HG02938 (cell line): ENCODE results near the gene TLE6.
"Not testable (repeated sequence)": the region's sequence is repeated elsewhere in the genome, so short reads cannot be mapped to it uniquely, and the experiment has no call there.

ENCODE experiments used
- ATAC-seq: cut with Tn5 transposase; IDR thresholded peaks from one replicate; pipeline ENCODE4 v1.9.1; 2021; ENCODE audit warnings: mild to moderate bottlenecking, moderate library complexity; ENCODE audit not compliant: unreplicated experiment

Gene TLE6

DNA sequence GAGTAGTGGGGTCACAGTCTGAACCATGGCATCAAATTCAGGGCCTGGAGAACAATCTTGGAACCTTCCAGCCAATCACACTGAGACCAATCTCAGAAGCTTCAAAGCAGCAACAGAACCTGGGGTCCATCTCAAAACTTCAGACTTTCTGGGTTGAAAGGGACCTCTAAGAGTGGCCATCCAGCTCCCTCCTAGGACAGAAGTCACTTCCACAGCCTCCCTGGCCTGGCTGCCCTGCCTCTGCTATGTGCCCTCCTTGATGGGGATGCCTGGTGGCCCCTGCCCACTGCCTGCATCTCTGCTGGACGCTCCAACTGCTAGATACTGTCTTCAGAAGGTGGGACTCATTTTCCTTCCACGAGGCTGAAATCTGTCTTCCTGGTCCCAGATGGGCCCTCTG is 49.9 kb downstream of the TLE6 start:
- no peak for ATAC-seq

DNA sequence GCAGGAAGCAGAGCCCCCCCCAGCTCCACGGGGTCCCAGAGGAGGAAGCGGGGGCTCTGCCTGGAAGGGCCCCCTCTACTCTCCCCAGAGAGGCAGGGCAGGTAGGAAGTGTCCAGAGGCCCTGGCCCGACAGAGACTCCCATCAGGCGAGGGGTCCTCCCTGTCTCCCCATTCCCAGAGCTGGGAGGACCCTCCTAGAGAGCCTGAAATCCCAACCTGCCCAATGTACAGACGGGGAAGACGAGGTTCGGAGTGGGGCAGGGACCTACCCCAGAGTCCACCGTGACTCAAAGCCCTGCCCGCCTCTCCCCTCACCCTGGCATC is 50.6 kb downstream of the TLE6 start:
- no peak for ATAC-seq

DNA sequence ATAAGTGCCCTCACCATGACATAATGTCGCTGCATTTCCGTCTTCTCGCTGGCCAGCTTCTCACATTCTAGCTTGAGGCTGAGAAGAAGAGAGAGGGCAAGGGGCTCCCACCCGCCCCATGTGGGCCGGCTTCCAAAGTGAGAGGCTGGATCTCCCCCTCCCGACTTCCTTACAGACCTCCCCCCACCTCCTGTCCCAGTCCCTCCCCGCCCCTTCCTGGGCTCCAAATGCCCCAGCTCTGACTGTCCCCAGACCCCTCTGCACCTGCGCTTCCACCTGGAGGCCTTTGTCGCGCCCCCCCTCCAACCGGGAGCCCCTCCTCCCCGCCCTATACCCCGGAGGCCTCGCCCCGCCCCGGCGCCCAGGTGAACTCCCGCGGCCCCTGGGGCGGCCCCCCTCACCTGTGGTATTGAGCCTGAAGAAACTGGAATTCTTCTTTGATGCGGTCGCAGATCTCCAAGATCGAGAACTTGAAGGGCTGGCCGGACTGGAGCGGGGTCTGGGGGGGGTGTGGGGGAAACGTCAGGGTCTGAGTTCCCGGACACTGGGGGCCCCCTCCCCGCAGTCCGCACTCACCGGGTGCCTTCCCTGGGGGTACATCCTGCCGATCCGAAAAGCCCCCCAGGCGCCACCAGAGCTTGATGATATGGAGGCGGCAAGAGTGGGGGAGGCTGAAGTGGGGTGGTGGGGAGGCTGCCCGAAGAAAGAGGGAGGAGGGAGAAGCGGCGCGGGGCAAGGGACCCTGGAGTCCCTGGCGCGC is 51.1 kb downstream of the TLE6 start:
- ATAC-seq = no peak

DNA sequence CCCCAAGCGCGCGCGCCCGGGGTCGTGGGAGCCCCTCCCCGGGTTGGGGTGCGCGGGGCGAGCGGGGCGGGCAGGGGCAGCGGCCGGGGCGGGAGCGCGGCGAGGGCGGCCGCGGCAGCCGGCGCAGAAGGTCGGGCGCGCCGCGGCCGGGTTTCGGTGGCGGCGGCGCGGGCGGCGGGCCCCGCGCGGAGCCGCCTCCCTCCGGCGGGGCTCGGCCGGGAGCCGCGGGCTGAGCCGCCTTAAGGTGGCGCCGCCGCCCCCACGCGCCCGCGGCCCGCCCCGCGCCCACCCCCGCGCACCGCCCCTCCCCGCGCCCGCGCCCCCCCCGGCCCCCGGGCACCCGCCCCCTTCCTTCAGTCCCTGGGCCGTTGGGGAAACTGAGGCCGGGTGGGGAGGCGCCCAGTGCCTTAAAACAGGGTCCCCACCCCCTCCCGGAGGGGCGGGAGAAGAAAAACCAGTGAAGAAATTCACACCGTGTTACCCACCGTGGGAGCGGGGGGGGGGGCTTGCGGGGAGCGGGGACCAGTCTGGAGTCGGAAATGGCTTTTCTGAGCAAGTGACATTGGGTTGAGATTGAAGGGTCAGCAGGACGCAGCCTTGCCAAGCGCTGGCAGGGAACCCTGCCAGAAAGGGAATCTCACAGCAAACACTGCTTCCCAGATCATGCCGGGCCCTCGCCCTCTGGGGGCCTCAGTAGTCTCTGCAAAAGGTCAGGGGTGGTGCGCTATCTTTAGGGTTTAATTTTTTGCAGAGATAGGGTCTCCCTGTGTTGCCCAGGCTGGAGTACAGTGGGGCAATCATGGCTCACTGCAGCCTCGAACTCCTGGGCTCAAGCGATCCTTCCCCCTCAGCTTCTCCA is 51.9 kb downstream of the TLE6 start, which contains the start of gene TLE2:
TLE2 (minus strand) TSS at position 216 of the 859 bp plus-strand sequence. CDS start 376 bp downstream, outside the sequence.
- ATAC-seq = no peak

DNA sequence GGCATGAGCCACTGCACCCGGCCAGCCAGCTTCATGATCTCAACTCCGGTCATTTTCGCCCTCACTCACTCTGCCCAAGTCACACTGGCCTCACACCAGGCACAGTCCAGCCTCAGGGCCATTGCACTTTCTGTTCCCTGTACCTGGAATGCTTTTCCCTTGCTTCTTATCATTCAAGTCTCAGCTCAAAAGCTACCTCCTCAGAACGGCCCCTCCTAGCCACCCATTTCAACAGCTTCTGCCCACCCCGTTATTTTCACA is 54.2 kb downstream of the TLE6 start:
- ATAC-seq = no peak

DNA sequence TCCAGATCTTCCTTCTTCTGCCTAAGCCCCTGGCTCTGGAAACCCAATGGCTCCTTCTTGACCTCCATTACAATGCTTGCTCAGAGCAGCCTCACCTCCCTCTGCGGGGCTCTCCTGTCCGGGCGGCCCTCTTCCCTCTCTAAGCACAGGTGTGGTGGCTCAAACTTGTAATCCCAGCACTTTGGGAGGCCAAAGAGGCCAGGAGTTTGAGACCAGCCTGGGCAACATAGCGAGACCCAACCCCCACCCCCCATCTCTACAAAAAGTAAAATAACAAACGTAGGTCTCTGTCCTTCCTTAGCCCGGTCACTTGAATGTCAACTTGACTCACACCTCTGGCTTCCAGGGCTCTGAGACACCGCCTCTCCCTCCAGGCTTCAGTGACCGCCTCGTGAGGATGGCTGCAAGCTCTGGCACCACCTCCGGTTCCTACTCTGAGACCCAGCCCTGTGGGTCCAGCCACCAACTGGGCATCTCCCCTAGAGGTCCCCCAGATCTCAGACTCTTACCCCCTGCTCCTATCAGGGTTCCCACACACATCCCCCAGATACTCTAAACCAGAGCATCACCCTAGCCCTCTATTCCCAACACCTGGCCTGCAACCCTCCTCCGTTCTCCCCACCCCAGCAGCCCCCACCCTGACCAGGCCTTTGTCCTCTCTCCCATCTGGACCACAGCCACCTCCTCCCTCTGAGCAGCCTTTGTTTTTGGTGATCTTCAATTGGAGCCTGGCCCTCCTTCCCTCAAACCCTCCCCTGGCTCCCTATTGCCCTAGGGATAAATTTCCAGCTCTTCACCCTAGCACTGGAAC is 56.4 kb downstream of the TLE6 start:
- no peak for ATAC-seq

DNA sequence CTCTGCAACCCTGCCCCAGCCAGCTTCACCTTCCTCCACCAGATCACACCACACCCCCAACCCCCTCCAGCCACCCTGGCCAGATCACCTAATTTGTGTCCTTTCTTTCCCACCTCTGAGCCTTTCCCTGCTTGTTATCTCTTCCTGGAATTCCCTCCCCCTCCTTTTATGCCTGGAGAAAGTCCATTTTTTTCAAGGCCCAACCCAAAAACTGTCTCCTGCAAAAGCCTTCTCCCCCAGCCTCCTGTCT is 57.0 kb downstream of the TLE6 start:
- ATAC-seq = no peak

DNA sequence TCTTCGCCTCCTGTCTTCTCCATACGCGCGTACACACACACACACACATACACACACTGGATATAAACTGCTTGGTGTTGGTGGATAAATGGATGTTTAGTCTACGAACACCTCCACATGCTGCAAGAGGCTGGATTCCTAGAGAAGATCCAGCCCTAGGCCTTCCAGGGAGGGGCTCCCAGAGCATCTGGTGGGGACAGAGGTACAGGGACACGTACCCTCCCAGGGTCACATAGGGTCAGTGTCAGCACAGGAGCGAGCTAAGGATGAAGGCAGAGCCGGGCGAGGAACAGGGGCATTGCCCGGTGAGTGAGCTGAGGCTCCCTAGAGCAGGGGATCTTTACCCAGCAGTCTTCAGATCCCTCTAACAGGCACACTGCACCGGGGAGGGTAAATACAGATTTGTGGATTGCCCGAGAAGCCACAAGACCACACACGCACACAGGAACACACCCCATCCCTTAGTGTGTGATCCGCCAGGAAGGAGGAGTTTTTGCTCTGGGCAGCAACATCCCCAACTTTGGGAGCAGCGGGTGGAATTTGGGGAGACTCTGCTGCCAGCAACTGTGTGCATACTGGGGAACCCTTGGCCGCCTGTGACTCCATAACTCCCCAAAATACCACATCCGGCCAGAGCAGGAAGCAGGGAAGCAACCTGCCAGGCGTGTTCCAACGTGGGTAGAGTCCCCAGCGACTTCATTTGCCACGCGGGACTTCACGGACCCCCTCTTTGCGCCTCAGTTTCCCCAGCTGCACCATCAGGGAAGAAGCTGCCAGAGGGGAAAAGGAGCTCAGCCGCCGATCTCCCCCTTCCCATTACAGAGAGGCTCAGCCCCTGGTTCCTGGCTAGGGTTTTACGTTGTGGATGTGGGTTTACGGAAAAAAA is 57.5 kb downstream of the TLE6 start:
- ATAC-seq = no peak

DNA sequence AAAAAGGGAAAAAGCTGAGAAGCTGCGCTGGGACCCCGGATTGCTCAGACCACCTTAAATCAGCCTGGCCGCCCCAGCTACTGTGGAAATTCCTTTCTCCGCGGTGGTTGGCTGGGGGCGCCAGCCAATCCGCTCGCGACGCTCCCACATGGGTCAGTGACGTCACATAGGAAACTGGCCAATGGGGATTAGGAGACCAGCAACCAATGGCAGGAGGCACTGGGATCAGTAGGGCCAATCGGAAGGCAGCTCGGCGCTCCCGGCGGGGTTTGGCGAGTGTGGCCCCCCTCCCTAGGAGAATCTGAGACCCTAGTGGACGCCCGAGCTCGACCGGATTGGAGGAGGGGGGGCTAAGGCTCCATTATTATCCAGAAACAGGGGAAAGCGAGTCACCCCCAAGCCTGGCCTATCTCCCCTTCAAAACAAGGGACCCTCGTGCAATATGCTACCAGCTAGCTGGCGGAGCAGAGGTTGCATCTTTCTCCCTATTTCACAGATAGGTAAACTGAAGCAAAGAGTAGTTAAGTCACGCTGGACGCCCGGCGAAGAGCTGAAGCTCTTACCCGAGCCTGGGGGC is 58.3 kb downstream of the TLE6 start:
- ATAC-seq = peak; percentile 82

DNA sequence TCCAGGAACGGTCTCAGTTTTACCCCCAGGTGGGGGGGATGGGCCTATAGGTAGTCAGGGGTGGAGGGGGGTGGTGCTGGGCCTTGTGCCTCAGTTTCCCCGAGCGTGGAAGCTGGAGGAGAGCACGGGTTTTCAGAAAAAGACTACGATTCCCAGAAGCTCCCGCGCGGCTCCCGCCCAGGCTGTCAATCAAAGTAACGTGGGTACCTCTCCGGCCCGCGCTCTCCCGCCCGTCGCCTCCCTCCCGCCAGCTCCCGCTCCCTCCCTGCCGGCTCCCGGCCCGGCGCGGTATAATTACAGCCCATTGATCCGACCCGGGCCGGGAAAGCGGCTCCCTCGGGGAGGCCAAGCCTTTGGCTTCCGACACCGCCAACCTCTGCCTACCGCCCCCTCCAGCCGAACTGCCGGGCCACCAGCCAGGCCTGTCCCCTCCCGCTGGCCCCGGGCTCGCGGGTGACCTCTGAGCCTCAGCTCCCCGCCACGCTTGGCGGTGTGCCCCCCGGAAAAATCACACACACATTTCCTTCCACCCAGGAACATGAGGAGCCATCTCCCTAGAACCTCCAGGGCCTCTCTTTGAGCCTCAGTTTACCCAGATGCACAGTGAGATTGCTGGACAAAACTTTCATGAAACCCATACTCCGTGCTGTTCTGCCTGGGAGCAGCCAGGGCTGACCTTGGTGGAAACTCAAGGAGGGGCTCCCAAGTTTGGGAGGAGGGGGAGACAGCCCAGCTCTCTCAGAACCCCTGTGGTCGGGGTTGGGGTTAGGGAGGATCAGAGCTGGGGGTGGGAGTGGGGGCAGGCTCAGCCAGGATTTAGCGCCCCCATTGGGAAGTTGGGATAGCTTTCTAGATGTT is 59.0 kb downstream of the TLE6 start:
- ATAC-seq = peak; percentile 41

DNA sequence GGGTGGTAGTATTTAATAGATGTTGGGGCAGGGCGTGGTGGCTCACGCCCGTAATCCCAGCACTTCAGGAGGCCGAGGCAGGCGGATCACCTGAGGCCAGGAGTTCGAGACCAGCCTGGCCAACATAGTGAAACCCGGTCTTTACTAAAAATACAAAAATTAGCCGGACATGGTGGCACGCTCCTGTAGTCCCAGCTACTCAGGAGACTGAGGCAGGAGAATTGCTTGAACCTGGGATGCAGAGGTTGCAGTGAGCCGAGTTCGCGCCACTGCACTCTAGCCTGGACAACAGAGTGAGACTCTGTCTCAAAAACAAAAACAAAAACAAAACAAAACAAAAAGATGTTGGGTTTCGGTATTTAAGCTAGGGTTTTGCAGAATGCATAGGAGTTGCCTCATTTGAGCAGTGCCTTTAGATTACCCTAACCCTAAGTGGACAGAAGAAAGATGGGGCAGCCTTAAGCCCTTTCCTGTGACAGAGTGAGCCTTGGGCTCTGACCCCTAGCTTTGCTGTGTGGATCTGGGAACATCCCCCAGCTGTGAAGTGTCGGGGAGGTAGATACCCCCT is 59.7 kb downstream of the TLE6 start:
- not testable (repeated sequence) for ATAC-seq

DNA sequence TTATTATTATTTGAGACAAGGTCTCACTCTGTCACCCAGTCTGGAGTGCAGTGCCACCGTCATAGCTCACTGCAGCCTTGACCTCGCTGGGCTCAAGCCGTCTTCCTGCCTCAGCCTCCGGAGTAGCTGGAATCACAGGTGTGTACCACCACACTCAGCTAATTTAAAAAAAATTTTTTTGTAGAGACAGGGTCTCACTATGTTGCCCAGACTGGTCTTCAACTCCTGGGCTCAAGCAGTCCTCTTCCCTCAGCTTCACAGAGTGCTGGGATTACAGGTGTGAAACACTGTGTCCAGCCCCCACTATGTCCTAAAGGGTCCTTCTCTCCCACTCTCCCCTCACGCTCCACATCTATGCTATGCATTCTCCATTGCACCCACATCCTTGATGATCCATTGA is 60.9 kb downstream of the TLE6 start:
- no peak for ATAC-seq

DNA sequence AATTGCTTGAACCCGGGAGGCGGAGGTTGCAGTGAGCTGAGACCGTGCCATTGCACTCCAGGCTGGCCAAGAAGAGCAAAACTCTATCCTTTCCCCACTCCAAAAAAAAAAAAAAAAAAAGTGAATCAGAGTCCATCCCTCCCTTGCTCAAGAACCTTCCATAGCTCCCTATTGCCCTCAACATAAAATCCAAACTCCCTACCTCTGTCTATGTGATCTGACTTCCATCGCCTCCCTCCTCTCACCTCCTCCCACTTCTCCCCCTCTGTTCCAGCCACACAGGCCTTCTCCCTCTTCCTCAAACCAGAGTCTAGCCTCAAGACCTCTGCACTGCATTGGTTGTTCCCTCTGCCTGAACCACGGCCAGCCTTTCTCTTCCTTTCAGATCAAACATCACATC is 61.8 kb downstream of the TLE6 start:
- ATAC-seq = no peak

DNA sequence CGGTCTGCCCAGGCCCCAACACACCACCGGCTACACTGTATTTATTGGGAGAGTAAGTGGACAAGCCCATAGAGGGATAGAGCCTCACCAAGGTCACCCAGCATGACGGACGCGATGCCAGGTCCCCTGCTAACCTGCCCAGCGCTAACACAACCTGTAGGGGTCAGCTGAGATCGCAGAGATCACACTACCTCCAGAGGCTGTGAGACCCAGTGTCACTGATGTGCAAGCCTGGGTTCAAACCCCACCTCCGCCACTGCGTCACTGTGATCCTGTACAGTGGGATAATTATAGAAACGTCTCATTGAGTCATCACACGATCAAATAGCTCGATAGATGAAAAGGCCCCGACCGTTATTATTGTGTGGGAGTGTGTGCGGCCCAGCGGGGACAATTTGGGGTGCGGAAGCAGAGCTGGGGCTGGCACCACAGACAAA is 62.3 kb downstream of the TLE6 start:
- no peak for ATAC-seq

DNA sequence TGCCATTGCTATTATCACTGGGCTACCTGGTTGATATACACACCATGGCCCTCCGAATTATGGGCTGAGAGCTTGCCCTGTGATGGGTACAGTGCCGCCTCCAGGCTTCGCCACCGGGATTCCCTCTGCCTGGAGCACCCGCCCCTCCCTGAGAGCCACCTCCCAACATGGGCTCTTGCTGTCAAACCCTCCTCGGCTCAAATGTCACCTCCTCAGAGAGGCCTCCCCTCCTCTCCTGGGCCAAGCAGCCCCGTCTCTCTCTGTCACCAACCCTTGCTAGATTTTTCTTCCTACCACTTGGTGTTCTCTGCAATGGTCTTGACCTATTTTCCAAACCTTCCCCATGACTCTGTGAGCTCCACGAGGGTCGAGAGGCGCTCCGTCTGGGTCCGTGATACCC is 64.0 kb downstream of the TLE6 start:
- no peak for ATAC-seq

DNA sequence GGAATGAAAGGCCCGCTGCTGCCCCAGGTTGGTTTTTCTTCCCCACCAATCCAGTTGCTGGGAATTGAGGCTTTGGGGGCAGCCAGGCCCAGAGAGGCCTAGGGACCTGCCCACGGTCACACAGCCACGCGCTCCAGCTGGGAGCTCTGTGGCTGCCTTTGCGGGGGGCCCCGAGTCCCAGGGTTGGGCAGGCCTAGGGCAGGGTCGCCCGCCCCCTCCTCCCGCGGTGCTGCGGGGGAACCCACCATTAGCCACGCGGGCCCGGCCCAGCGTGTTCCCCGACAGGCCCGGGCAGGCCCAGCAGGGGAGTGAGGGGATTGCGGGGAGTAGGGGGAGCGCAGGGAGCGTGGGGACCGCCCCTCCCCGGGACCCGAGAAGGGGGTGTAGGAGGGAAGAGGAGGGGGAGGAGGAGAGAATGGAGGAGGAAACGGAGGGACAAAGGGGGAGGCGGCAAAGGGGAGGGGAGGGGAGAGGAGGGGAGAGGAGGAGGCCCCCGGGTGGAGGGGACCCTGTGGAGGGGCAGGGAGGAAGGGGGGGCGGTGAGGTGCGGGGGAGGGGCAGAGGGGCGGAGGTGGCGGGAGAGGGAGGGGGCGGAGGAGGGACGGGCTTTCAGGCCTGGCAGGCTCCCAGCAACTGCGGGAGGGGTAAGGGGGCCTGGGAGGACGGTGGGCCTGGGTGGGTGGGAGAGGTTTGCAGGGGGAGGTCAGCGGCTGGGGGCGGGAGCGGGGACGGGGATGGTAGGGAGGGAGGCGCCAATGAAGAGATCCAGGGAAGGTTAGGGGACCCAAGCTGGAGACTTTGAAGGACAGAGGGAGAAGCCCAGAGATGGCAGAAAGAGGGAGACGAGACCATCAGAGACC is 64.6 kb downstream of the TLE6 start:
- ATAC-seq = no peak

DNA sequence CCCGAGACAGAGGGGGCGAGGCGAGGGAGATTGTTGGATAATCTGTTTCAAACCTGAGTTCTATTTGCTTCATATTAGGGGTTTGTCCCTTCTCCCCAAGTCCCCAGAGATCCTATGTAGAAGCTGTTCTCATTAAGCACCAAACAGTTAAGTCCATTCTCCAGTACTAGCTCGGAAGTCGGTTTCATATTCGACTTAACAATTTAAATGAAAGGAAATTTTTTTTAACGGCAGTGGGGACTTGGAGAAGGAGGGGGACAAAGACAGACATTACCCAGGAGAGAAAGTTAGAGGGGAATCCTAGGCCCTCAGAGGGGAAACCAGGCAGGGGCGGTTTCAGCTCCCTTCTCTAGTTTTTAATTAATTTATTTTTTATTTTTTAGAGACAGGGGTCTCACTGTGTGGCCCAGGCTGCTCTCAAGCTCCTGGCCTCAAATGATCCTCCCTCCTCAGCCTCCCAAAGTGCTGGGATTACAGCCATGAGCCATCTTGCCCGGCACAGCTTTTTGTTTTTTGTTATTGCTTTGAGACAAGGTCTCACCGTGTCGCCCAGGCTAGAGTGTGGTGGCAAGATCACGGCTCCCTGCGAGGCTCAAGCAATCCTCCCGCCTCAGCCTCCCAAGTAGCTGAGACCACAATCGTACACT is 65.4 kb downstream of the TLE6 start:
- no peak for ATAC-seq
